NCI-H2081 treated with DMSO at 0.1 percent for 48 hours (cell line): ENCODE data around the gene FAM162A.

Experiments used
- DNase-seq: peaks from one replicate; lab custom pipeline; 2025; lab: John Stamatoyannopoulos, UW

Gene FAM162A

GRCh38 chr3:122389197-122389596 lies 5.2 kb downstream of the FAM162A start:
- no peak for DNase-seq

GRCh38 chr3:122389892-122390291 lies 5.9 kb downstream of the FAM162A start:
- no peak for DNase-seq

DNA sequence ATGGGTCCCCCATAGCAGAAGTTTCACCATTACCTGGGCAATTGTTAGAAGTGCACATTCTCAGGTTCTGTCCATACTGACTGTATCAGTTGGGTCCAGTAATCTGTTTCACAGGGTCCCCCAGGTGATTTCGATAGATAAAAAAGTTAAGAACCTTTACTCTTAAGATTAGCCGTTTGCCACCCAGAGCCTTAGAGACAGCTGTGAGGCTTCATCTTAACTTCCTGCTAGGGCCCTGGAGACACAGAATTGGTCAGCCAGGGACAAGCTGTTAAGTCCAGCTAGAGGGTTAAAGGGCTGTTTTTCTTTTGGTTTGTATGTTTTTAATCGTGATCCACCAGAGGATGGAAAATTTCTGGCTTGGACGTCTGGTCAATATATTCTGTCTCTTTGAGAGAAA lies 6.7 kb downstream of the FAM162A start:
- DNase-seq, result no peak

DNA sequence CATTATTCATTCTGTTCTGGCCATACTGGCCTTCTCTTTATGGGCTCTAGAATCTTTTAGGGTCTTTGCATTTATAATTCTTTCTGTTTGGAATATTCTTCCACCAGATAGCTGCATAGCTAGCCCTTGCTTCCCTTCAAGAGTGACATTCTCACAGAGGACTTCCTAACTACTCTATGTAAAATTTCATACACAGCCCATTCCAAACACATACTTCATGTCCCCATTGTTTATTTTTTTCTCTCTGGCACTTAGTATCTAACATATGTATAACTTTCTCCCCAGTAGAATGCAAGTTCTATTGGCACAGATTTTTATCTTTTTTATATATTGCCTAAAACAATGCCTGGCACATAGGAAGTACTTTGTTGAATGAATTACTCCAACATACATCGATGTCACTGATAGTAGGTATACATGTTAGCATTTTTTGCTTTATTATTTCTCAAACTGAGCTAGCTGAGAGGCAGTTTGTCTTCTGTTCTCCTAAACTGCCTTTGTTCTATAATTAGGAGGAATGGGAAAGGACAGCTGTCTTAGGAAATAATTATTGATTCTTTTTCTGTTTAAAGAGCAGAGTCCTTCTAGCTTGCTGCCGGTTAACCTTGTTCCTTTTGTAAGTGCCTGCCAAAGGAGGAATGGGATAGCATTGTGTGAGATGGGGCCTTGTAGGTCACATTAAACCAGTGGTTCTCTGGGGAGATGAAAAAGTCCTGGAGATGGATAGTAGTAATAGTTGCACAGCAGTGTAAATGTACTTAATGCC lies 7.9 kb downstream of the FAM162A start:
- DNase-seq, result no peak

- DNase-seq, result peak; percentile 50
Observed at GRCh38 chr3:122392868-122393844, 9.2 kb downstream of the FAM162A start.

DNA sequence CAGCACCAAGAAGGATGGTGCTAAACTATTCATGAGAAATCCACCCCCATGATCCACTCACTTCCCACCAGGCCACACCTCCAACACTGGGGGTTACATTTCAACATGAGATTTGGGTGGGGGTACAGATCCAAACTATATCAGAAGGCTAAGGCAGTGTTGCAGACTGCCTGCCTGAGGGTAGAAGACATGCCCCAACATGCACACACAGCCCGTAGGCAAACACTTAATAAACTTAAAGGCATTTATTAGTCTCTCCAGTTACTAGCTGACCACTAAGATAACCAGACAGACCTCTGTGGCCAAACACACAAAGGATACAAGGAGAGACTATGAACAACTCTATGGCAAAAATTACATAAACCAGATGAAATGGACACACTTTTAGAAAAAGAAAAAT lies 10.2 kb downstream of the FAM162A start:
- no peak for DNase-seq

DNA sequence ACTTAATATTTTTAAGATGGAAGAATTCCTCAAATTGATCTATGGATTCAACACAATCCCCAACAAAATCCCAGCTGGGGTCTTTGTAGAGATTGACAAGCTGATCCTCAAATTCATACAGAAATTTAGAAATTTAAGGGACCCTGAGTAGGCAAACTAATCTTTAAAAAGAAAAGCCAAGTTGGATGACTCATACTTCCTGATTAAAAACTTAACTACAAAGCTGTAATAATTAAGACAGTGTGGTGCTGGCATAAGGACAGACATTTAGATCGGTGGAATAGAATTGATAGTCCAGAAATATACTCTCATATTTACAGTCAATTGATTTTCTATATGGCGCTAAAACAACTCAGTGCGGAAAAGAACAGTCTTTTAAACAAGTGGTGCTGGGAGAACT lies 11.6 kb downstream of the FAM162A start:
- no peak for DNase-seq

- no peak for DNase-seq
Observed at GRCh38 chr3:122396511-122396910, 12.5 kb downstream of the FAM162A start.

- no peak for DNase-seq
Observed at GRCh38 chr3:122397201-122397600, 13.2 kb downstream of the FAM162A start.

GRCh38 chr3:122398920-122399319 lies 14.9 kb downstream of the FAM162A start:
- DNase-seq, result no peak

DNA sequence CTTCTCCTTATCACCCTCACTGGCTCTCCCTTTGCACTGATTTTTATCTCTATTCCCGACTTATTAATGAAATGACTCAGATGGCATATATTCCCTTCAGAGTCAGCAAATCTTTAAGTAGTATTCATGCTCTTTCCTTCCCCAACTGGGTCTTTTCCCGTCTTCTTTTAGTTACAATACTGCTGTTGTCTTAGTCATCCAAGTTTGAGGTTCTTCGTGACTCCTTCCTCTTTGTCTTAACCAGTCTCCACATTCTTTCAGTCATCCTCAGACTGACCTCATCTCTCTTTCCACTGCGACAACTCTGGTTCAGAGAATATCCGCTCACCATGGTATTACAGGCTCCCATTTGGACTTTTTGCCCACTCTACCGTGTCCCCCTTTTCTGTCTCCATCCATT lies 19.5 kb downstream of the FAM162A start:
- DNase-seq, result no peak

GRCh38 chr3:122405015-122405414 lies 21.0 kb downstream of the FAM162A start:
- no peak for DNase-seq

- no peak for DNase-seq
Observed at GRCh38 chr3:122406198-122406597, 22.2 kb downstream of the FAM162A start.

GRCh38 chr3:122407946-122408345 lies 24.0 kb downstream of the FAM162A start:
- no peak for DNase-seq

DNA sequence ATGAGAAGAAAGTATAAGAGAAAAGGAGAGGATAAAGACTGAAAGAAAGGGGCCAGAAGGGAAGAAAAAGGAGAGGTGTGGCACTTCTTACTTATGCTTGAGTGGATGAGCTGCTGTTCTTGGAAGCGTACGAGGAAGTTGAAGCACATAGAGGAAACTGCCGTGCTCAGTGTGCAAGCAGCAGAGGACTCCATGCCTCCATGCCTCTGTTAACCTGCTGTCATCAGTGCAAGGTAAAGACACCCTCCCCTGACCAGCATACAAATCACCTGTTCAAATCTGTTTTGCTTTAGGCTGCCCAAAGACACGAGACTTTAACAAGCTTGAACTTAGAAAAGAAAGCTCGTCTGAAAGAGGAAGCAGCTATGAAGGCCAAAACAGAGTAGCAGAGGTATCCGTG lies 25.5 kb downstream of the FAM162A start:
- DNase-seq, result no peak

- DNase-seq, result no peak
Observed at GRCh38 chr3:122410111-122410510, 26.1 kb downstream of the FAM162A start.

- no peak for DNase-seq
Observed at GRCh38 chr3:122410639-122411038, 26.7 kb downstream of the FAM162A start.

DNA sequence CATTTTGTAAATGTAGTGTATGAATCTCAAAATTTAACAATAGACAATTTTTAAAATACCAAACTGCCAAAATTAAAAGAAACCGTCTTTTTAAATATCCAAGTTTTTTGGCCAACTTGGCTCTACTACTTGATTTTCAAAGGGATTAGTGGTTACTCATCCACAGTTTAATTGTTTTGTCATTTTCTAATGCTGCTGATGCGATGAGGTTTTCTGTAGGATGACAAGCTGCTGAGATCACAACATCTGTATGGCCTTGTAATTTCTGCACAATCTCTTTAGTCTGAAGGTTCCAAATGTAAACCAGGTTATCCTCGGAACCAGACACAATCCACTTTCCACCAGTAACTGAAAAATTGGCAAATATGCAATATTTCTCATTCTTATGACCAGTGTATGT lies 30.4 kb downstream of the FAM162A start:
- no peak for DNase-seq

DNA sequence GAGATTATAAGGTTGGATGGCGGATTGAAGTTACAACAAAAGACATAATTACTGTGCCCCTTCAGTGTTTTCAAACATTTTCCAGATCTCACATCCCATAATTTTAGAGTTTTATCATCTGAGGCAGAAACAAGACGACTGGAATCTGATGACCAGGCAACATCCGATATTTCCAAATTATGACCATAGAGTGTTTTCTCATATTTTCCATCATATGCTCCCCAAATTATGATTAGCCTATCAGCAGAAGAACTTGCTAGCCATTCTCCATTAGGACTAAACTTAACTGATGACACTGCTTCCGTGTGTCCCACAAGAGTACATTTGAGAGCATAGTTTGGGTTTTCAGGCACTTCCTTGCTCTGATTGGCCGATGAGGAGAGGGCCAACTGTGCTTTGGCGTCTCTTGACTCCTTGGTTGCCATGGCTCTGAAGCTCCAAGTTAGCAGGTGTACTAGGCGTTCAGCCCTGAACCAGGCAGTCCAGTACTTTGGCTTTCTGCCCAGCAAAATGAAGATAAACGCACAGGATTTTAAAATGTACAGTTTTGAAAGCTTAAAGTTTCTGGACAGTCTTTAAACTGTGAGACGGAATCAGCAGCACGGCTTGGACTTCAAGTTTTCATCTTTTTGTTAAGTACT lies 31.2 kb downstream of the FAM162A start:
- no peak for DNase-seq

GRCh38 chr3:122415762-122416654 lies 32.0 kb downstream of the FAM162A start, which contains the start of gene WDR5B:
Gene WDR5B, minus strand, starts transcription at chr3:122416062. Its CDS starts 534 bp downstream, at chr3:122415528.
- no peak for DNase-seq

GRCh38 chr3:122416966-122417365 lies 33.0 kb downstream of the FAM162A start:
- no peak for DNase-seq
